ENCODE measurements around the gene C2CD4C. TPM values are rescaled to one million over a fixed set of nuclear protein-coding genes. Genes with fewer than 3 reads are reported as not detected.

C2CD4C gene
- total RNA-seq, 1 donor from 2014 or later: 1.1 TPM

DNA sequence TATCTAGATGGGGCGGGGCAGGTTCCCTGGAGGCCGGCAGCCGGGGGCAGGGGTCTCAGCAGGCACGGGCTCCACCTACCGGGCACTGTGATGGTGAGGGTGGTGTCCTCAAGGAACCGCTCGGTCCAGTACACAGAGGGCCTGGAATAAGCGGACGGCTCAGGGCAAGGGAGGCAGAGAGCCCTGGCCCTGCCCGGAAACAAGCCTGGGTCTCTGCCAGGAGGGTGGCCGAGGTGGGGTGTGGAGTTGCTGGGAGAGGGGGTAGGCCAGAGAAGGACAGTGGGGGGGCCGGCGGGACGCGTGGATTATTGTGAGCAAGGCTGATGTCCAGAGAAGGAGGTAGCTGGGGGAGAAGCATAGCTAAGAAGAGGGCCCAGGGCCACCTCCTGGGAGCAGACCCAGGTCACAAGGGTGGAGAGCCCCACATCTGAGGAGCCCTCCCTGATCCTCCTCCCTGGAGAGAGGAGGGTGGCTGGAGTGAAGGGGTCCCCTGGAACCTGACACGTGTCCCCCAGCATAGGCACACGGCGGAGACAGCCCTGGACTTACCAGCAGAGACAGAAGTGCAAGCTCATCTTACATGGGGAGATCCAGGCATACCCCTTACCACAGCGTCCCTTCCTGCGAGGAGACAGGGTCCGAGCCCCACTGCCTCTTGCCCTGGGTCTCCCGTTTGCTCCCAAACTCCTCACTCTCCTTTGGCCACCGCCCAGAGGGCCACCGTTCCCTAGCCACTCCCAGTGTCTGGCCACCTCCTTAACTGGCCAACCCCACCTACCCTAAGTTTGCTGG is 35.4 kb downstream of the C2CD4C start:
- DNase-seq (ENCODE audit: low spot score): peak; percentile 83
- H3K36me3 Mint-ChIP-seq (ENCODE audit: low read depth): no peaks in the 10 kb centered on the region
- TF ChIP-seq, protein P1, sequence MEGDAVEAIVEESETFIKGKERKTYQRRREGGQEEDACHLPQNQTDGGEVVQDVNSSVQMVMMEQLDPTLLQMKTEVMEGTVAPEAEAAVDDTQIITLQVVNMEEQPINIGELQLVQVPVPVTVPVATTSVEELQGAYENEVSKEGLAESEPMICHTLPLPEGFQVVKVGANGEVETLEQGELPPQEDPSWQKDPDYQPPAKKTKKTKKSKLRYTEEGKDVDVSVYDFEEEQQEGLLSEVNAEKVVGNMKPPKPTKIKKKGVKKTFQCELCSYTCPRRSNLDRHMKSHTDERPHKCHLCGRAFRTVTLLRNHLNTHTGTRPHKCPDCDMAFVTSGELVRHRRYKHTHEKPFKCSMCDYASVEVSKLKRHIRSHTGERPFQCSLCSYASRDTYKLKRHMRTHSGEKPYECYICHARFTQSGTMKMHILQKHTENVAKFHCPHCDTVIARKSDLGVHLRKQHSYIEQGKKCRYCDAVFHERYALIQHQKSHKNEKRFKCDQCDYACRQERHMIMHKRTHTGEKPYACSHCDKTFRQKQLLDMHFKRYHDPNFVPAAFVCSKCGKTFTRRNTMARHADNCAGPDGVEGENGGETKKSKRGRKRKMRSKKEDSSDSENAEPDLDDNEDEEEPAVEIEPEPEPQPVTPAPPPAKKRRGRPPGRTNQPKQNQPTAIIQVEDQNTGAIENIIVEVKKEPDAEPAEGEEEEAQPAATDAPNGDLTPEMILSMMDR (IDR thresholded peaks at IDR 0.05): no peak
- no peak overlapping the region for H3K4me3 Mint-ChIP-seq (ENCODE audit: unreplicated experiment)
- no peaks in the 10 kb centered on the region for H3K9me3 Mint-ChIP-seq (ENCODE audit: low read depth)
- H3K27me3 Mint-ChIP-seq (ENCODE audit: low read depth): peaks cover 30% of the 10 kb centered on the region
- no peak overlapping the region for H3K27ac Mint-ChIP-seq (ENCODE audit: unreplicated experiment)
- H3K4me1 Mint-ChIP-seq (ENCODE audit: low read depth): peaks cover 12% of the 10 kb centered on the region

DNA sequence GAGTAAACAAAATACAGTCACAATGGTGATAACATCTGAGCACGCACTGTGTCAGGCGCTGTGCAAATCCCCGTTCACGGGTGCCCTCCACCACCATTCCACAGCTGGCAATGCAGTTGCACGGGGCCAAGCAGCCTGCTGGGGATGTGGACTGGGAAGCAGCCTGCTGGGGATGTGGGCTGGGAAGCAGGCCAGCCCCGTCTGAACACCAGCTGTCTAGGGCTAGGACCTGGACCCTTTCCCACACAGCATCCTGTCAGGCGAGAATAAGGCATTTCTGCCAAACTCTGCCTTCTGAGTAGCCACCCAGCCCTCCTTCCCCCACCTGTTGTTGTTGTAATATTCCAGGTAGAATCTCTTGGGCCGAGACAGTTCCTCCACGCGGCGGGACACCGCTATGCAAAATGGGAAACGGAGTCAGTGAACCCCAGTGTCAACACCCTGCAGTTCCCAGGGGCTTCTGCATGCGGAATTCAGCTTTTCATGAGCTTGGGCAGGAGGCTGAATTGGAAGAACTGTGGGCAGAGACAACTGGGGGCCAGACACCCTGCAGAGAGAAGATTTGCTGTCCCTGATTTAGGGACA is 36.5 kb downstream of the C2CD4C start:
- TF ChIP-seq, protein P1 (IDR thresholded peaks at IDR 0.05): no peak
- Mint-ChIP-seq H3K27ac (ENCODE audit: unreplicated experiment) (peak overlapping the region; percentile 55), H3K9me3 (ENCODE audit: low read depth) (no peaks in the 10 kb centered on the region), H3K4me3 (ENCODE audit: unreplicated experiment) (no peak overlapping the region), H3K27me3 (ENCODE audit: low read depth) (peaks cover 30% of the 10 kb centered on the region), H3K36me3 (ENCODE audit: low read depth) (no peaks in the 10 kb centered on the region), H3K4me1 (ENCODE audit: low read depth) (peaks cover 12% of the 10 kb centered on the region)
- DNase-seq (ENCODE audit: low spot score): peak; percentile 84

DNA sequence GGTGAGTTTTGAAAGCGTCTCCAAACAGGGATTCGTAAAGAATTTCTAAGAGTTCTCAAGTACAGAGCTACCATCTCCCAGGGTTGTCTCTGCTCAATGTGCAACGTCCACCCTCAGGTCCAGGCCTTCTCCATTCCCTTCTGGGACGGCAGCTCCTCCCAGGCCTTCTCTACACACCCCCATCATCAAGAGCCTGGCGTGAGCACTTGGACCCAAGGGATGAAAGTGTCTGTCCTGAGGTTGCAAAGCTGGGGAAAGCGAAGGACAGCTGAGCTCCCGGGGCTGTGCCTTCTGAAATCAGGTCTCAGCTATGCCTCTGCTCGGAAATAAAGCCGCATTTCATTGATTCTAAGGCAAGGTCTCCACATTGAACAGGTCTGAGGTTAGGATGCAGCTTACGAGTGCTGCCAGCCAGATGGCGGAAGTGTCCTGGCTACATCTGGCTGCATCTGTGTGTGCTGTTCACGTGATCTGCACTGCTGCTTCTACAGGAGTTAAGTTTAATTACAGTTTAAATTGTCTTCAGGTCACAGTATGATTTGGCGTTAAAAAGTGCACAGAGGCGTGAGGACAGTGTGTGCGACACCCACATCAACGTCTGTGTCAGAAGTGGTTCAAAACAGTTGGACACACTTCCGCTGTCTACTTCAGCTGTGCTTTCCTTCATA is 37.3 kb downstream of the C2CD4C start:
- H3K4me3 Mint-ChIP-seq (ENCODE audit: unreplicated experiment): no peak overlapping the region
- H3K36me3 Mint-ChIP-seq (ENCODE audit: low read depth): no peaks in the 10 kb centered on the region
- H3K27me3 Mint-ChIP-seq (ENCODE audit: low read depth): peaks cover 37% of the 10 kb centered on the region
- no peak overlapping the region for H3K27ac Mint-ChIP-seq (ENCODE audit: unreplicated experiment)
- peaks cover 12% of the 10 kb centered on the region for H3K4me1 Mint-ChIP-seq (ENCODE audit: low read depth)
- peak; percentile 58 for DNase-seq (ENCODE audit: low spot score)
- TF ChIP-seq, protein P1 (IDR thresholded peaks at IDR 0.05): no peak
- H3K9me3 Mint-ChIP-seq (ENCODE audit: low read depth): no peaks in the 10 kb centered on the region

DNA sequence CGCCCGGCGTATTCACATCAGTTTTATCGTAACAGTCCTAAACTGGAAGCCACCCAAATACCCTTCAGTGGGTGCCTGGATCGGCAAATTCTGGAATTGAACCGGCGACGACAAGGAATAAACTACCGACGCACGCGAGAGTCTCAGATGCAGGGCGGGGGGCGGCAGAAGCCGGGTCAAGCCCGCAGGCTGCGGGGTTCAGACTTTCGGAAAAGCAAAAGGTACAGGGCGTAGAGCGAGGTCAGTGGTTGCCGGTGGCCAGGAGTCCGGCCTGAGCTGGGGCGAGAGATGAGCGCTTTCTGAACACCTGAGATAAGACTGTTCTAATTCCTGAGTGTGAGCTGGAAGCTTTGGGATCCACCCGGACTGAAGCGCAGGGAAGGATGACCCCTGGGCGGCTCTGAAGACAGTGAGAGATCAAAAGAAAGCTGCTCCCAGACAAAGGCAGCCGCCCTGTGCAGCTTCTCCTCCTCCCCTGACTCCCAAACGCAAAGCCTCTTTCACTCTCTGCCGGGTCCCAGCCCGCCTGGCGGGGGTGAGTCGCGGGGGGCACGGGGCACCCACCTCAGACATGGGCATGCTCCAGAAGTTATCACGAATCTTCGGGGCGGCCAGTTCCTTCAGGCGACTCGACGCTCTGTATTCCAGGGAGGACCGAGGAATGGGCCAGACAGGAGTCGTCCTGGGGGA is 38.2 kb downstream of the C2CD4C start:
- Mint-ChIP-seq H3K9me3 (ENCODE audit: low read depth) (no peaks in the 10 kb centered on the region), H3K27me3 (ENCODE audit: low read depth) (peaks cover 39% of the 10 kb centered on the region), H3K4me1 (ENCODE audit: low read depth) (peaks cover 12% of the 10 kb centered on the region), H3K36me3 (ENCODE audit: low read depth) (no peaks in the 10 kb centered on the region), H3K27ac (ENCODE audit: unreplicated experiment) (no peak overlapping the region), H3K4me3 (ENCODE audit: unreplicated experiment) (no peak overlapping the region)
- DNase-seq (ENCODE audit: low spot score): peak; percentile 61
- TF ChIP-seq, protein P1 (IDR thresholded peaks at IDR 0.05): no peak

DNA sequence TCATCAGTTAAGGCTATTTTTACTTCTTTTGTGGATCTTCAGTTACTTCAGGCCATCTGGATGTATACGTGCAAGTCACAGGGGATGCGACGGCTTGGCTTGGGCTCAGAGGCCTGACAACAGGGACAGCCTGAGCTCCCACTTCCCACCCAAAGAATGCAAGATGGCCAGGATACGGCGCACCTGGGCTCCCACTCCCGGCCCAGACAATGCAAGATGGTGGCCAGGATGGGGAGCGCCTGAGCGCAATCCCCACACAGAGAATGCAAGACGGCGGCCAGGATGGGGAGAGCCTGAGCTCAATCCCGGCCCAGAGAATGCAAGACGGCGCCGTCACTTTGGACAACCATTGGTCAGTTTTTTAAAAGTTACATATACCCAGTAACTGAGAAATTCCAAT is 39.1 kb downstream of the C2CD4C start:
- no peak overlapping the region for H3K4me3 Mint-ChIP-seq (ENCODE audit: unreplicated experiment)
- TF ChIP-seq, protein P1 (IDR thresholded peaks at IDR 0.05): no peak
- H3K9me3 Mint-ChIP-seq (ENCODE audit: low read depth): no peaks in the 10 kb centered on the region
- H3K4me1 Mint-ChIP-seq (ENCODE audit: low read depth): peaks cover 12% of the 10 kb centered on the region
- DNase-seq (ENCODE audit: low spot score): peak; percentile 50
- H3K27ac Mint-ChIP-seq (ENCODE audit: unreplicated experiment): no peak overlapping the region
- H3K27me3 Mint-ChIP-seq (ENCODE audit: low read depth): peaks cover 44% of the 10 kb centered on the region
- H3K36me3 Mint-ChIP-seq (ENCODE audit: low read depth): no peaks in the 10 kb centered on the region

Measured in chondrocyte (in vitro differentiated cells).